ENCODE data around the gene TENM4. TPM values are rescaled to one million over a fixed set of nuclear protein-coding genes. Genes with fewer than 3 reads are reported as not detected.
A peak's percentile ranks its signal among the peaks of the same experiment; 100 is the strongest.

Gene TENM4
- total and polyA plus RNA-seq, 2 of the 13 experiments (the other 11 are each of a cell fraction or from before 2014, with no cell fraction given): not detected

- FAIRE-seq (peak; percentile 39), DNase-seq (ENCODE audit: low spot score) (peak; percentile 30), ATAC-seq (peak; percentile 85)
- POLR2A ChIA-PET: no interaction called here
- Histone ChIP-seq H3K4me1 (ENCODE audit: insufficient read depth, low read length) (no peaks in the 10 kb centered on the region), H3K4me2 (ENCODE audit: low read depth, low read length) (no peak overlapping the region), H4K20me1 (ENCODE audit: insufficient read depth, low read length) (no peaks in the 10 kb centered on the region), H2AFZ (ENCODE audit: low read length) (no peak overlapping the region), H3K27ac (ENCODE audit: extremely low read length, insufficient read depth, low read length) (no peak overlapping the region), H3K36me3 (replicated peaks in 1 of 2; ENCODE audit: control insufficient read depth in 1 of 2, insufficient read depth in 2 of 2, low read length in 2 of 2) (no peaks in the 10 kb centered on the region), H3K27me3 (ENCODE audit: control insufficient read depth in 1 of 2, insufficient read depth in 2 of 2, low read length in 2 of 2) (peaks cover 0 to 4% of the 10 kb centered on the region in 2 experiments; a peak in 2 of 5 replicates), H3K4me3 (replicated peaks in 1 of 3; ENCODE audit: insufficient read depth in 1 of 3, low read depth in 2 of 3, low read length in 3 of 3) (no peak overlapping the region), H3K9ac (ENCODE audit: insufficient read depth, low read depth, low read length) (no peak overlapping the region), H3K79me2 (ENCODE audit: insufficient read depth, low read length) (no peaks in the 10 kb centered on the region), H3K9me3 (ENCODE audit: low read length) (no peaks in the 10 kb centered on the region)
- no peak for TF ChIP-seq ZNF83 (CRISPR knock-in tag; IDR thresholded peaks at IDR 0.05; ENCODE audit: borderline replicate concordance)
- TF ChIP-seq SALL1 (CRISPR knock-in tag; IDR thresholded peaks at IDR 0.05): no peak
- no peak for TF ChIP-seq SMAD3 (CRISPR knock-in tag; IDR thresholded peaks at IDR 0.05)
- 0 out of 2 replicates have a peak, but pooled peaks have one; percentile 19 for TF ChIP-seq RAD21 (CRISPR knock-in tag; IDR thresholded peaks at IDR 0.05)
- TF ChIP-seq ZFP36L2 (CRISPR knock-in tag; IDR thresholded peaks at IDR 0.05): no peak
- peak; percentile 71 for TF ChIP-seq CTCF (CRISPR knock-in tag; IDR thresholded peaks at IDR 0.05)
- TF ChIP-seq SIN3A (IDR thresholded peaks at IDR 0.05; ENCODE audit: borderline replicate concordance, low read depth, low read length): no peak
- no peak for TF ChIP-seq MIER2 (CRISPR knock-in tag; IDR thresholded peaks at IDR 0.05)
- TF ChIP-seq IRF1 (CRISPR knock-in tag; IDR thresholded peaks at IDR 0.05; ENCODE audit: low read depth): no peak
- no peak for TF ChIP-seq ZNF761 (CRISPR knock-in tag; conservative IDR thresholded peaks at IDR 0.05)
- no peak for TF ChIP-seq FOXO1 (CRISPR knock-in tag; IDR thresholded peaks at IDR 0.05)
- TF ChIP-seq STAG1 (CRISPR knock-in tag; IDR thresholded peaks at IDR 0.05): peak; percentile 50
- peak; percentile 83 for TF ChIP-seq SMC3 (IDR thresholded peaks at IDR 0.05; ENCODE audit: low read length)
- intact Hi-C loops (cut with micrococcal nuclease; ENCODE audit: unreplicated experiment): loop anchor here (2.0 kb wide), 1 partner anchor 278 kb away; no protein-coding TSS in a partner anchor
- BruUV-seq (replicated peaks): no TSS peak
- WGBS (ENCODE audit: low lambda C conversion rate): 23% methylated on average over 4 of the region's 4 CpGs
- in situ Hi-C loops (cut with HindIII; ENCODE audit: extremely low pct_ligation_motif_present, low pct_unique_long_range_greater_than_20kb): loop anchor here (10.0 kb wide), 1 partner anchor 432 kb away; no protein-coding TSS in a partner anchor
- CTCF ChIA-PET (ENCODE audit: low intra/inter-chr PET ratio, low total read pairs): interaction anchor here (1.4 to 2.5 kb wide), 2 partner anchors 278 to 431 kb away, joined by 4 to 30 read pairs; no protein-coding TSS in a partner anchor
Measured at GRCh38 chr11:79076526-79077115, 364.2 kb downstream of the TENM4 start.

Data from HepG2 (cell line).